ENCODE measurements around the gene MICAL2.

Gene MICAL2

GRCh38 chr11:12172493-12173013 lies 62.2 kb downstream of the MICAL2 start:
- intact Hi-C loops (cut with micrococcal nuclease): no loop called here
- Mint-ChIP-seq H3K36me3 (ENCODE audit: low read depth) (peaks cover 15% of the 10 kb centered on the region), H3K4me3 (no peak overlapping the region)

GRCh38 chr11:12173111-12173510 lies 62.7 kb downstream of the MICAL2 start:
- H3K4me1 Mint-ChIP-seq (ENCODE audit: low read depth): peaks cover 52% of the 10 kb centered on the region
- peak overlapping the region; percentile 50 for H3K27ac Mint-ChIP-seq
- intact Hi-C loops (cut with micrococcal nuclease): no loop called here
- no peaks in the 10 kb centered on the region for H3K27me3 Mint-ChIP-seq
- peaks cover 15% of the 10 kb centered on the region for H3K36me3 Mint-ChIP-seq (ENCODE audit: low read depth)
- H3K9me3 Mint-ChIP-seq: no peaks in the 10 kb centered on the region
- no peak overlapping the region for H3K4me3 Mint-ChIP-seq

More at GRCh38 chr11:12172493-12173013, 62.2 kb downstream of the MICAL2 start:
- no peaks in the 10 kb centered on the region for H3K27me3 Mint-ChIP-seq
- no peaks in the 10 kb centered on the region for H3K9me3 Mint-ChIP-seq
- no peak overlapping the region for H3K27ac Mint-ChIP-seq
- peaks cover 48% of the 10 kb centered on the region for H3K4me1 Mint-ChIP-seq (ENCODE audit: low read depth)

GRCh38 chr11:12174128-12174476 lies 63.7 kb downstream of the MICAL2 start:
- Mint-ChIP-seq H3K9me3 (no peaks in the 10 kb centered on the region), H3K4me3 (no peak overlapping the region), H3K27ac (peak overlapping the region; percentile 67), H3K36me3 (ENCODE audit: low read depth) (peaks cover 17% of the 10 kb centered on the region), H3K4me1 (ENCODE audit: low read depth) (peaks cover 60% of the 10 kb centered on the region), H3K27me3 (no peaks in the 10 kb centered on the region)
- intact Hi-C loops (cut with micrococcal nuclease): loop anchor here (1.0 kb wide), 1 partner anchor 15 kb away; no protein-coding TSS in a partner anchor

- peak overlapping the region; percentile 67 for H3K27ac Mint-ChIP-seq
- H3K36me3 Mint-ChIP-seq (ENCODE audit: low read depth): peaks cover 22% of the 10 kb centered on the region
- intact Hi-C loops (cut with micrococcal nuclease): loop anchor here (1.0 kb wide), 1 partner anchor 15 kb away; no protein-coding TSS in a partner anchor
- H3K4me3 Mint-ChIP-seq: peak overlapping the region; percentile 41
- H3K27me3 Mint-ChIP-seq: no peaks in the 10 kb centered on the region
- no peaks in the 10 kb centered on the region for H3K9me3 Mint-ChIP-seq
- peaks cover 65% of the 10 kb centered on the region for H3K4me1 Mint-ChIP-seq (ENCODE audit: low read depth)
These were observed 64.2 kb downstream of the MICAL2 start for GRCh38 chr11:12174477-12175143.

GRCh38 chr11:12175694-12176241 lies 65.4 kb downstream of the MICAL2 start:
- intact Hi-C loops (cut with micrococcal nuclease): no loop called here
- H3K9me3 Mint-ChIP-seq: no peaks in the 10 kb centered on the region
- H3K27ac Mint-ChIP-seq: peak overlapping the region; percentile 67
- peaks cover 65% of the 10 kb centered on the region for H3K4me1 Mint-ChIP-seq (ENCODE audit: low read depth)
- H3K27me3 Mint-ChIP-seq: no peaks in the 10 kb centered on the region
- H3K4me3 Mint-ChIP-seq: no peak overlapping the region
- H3K36me3 Mint-ChIP-seq (ENCODE audit: low read depth): peaks cover 22% of the 10 kb centered on the region

GRCh38 chr11:12176410-12176809 lies 66.0 kb downstream of the MICAL2 start:
- Mint-ChIP-seq H3K27me3 (no peaks in the 10 kb centered on the region), H3K4me1 (ENCODE audit: low read depth) (peaks cover 58% of the 10 kb centered on the region), H3K4me3 (no peak overlapping the region), H3K27ac (no peak overlapping the region), H3K36me3 (ENCODE audit: low read depth) (peaks cover 22% of the 10 kb centered on the region), H3K9me3 (no peaks in the 10 kb centered on the region)
- intact Hi-C loops (cut with micrococcal nuclease): no loop called here

GRCh38 chr11:12177739-12178338 lies 67.4 kb downstream of the MICAL2 start:
- Mint-ChIP-seq H3K9me3 (no peaks in the 10 kb centered on the region), H3K27ac (peak overlapping the region; percentile 12), H3K27me3 (no peaks in the 10 kb centered on the region), H3K4me3 (no peak overlapping the region), H3K36me3 (ENCODE audit: low read depth) (peaks cover 26% of the 10 kb centered on the region), H3K4me1 (ENCODE audit: low read depth) (peaks cover 59% of the 10 kb centered on the region)
- intact Hi-C loops (cut with micrococcal nuclease): no loop called here

GRCh38 chr11:12179019-12179418 lies 68.6 kb downstream of the MICAL2 start:
- Mint-ChIP-seq H3K9me3 (no peaks in the 10 kb centered on the region), H3K4me3 (no peak overlapping the region), H3K4me1 (ENCODE audit: low read depth) (peaks cover 56% of the 10 kb centered on the region), H3K27me3 (no peaks in the 10 kb centered on the region), H3K27ac (no peak overlapping the region), H3K36me3 (ENCODE audit: low read depth) (peaks cover 37% of the 10 kb centered on the region)
- intact Hi-C loops (cut with micrococcal nuclease): no loop called here

GRCh38 chr11:12179531-12179930 lies 69.1 kb downstream of the MICAL2 start:
- Mint-ChIP-seq H3K4me1 (ENCODE audit: low read depth) (peaks cover 56% of the 10 kb centered on the region), H3K36me3 (ENCODE audit: low read depth) (peaks cover 42% of the 10 kb centered on the region), H3K27me3 (no peaks in the 10 kb centered on the region), H3K27ac (peak overlapping the region; percentile 0), H3K9me3 (no peaks in the 10 kb centered on the region), H3K4me3 (no peak overlapping the region)
- intact Hi-C loops (cut with micrococcal nuclease): no loop called here

- no peak overlapping the region for H3K4me3 Mint-ChIP-seq
- peaks cover 47% of the 10 kb centered on the region for H3K36me3 Mint-ChIP-seq (ENCODE audit: low read depth)
- H3K4me1 Mint-ChIP-seq (ENCODE audit: low read depth): peaks cover 46% of the 10 kb centered on the region
- no peaks in the 10 kb centered on the region for H3K27me3 Mint-ChIP-seq
- intact Hi-C loops (cut with micrococcal nuclease): no loop called here
- no peak overlapping the region for H3K27ac Mint-ChIP-seq
- H3K9me3 Mint-ChIP-seq: no peaks in the 10 kb centered on the region
These were observed 70.1 kb downstream of the MICAL2 start for GRCh38 chr11:12180257-12181205.

- H3K36me3 Mint-ChIP-seq (ENCODE audit: low read depth): peaks cover 56% of the 10 kb centered on the region
- intact Hi-C loops (cut with micrococcal nuclease): no loop called here
These were observed 71.9 kb downstream of the MICAL2 start for GRCh38 chr11:12182302-12182675.

GRCh38 chr11:12182676-12183541 lies 72.5 kb downstream of the MICAL2 start:
- Mint-ChIP-seq H3K4me3 (no peak overlapping the region), H3K27me3 (no peaks in the 10 kb centered on the region)

More at GRCh38 chr11:12182302-12182675, 71.9 kb downstream of the MICAL2 start:
- H3K9me3 Mint-ChIP-seq: no peaks in the 10 kb centered on the region
- H3K27me3 Mint-ChIP-seq: no peaks in the 10 kb centered on the region
- peaks cover 46% of the 10 kb centered on the region for H3K4me1 Mint-ChIP-seq (ENCODE audit: low read depth)
- H3K4me3 Mint-ChIP-seq: no peak overlapping the region
- H3K27ac Mint-ChIP-seq: no peak overlapping the region

More at GRCh38 chr11:12182676-12183541, 72.5 kb downstream of the MICAL2 start:
- peaks cover 54% of the 10 kb centered on the region for H3K36me3 Mint-ChIP-seq (ENCODE audit: low read depth)
- no peak overlapping the region for H3K27ac Mint-ChIP-seq
- H3K9me3 Mint-ChIP-seq: no peaks in the 10 kb centered on the region
- peaks cover 44% of the 10 kb centered on the region for H3K4me1 Mint-ChIP-seq (ENCODE audit: low read depth)
- intact Hi-C loops (cut with micrococcal nuclease): no loop called here
